Stimulated activated CD8-positive, alpha-beta memory T cell treated with anti-CD3 and anti-CD28 coated beads, Interleukin-2, amount 100 ng/mL, for 48 hours (primary cell): ENCODE data around the gene TPM2.

Experiments used
- DNase-seq, 2 donors: peaks; one replicate each; pipeline ENCODE4 v3.0.0-alpha.2; 2020; ENCODE audit warnings: low read depth in 2 of 2

The TPM2 gene

DNA sequence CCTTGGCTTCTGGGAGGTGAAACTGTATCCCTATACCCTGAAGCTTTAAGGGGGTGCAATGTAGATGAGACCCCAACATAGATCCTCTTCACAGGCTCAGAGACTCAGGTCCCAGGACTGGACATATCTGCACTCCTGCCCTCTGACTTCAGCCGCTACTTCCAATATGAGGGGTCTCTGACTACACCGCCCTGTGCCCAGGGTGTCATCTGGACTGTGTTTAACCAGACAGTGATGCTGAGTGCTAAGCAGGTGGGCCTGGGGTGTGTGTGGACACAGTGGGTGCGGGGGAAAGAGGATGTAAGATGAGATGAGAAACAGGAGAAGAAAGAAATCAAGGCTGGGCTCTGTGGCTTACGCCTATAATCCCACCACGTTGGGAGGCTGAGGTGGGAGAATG, 10.6 kb downstream of the TPM2 start:
- no peak for DNase-seq

DNA sequence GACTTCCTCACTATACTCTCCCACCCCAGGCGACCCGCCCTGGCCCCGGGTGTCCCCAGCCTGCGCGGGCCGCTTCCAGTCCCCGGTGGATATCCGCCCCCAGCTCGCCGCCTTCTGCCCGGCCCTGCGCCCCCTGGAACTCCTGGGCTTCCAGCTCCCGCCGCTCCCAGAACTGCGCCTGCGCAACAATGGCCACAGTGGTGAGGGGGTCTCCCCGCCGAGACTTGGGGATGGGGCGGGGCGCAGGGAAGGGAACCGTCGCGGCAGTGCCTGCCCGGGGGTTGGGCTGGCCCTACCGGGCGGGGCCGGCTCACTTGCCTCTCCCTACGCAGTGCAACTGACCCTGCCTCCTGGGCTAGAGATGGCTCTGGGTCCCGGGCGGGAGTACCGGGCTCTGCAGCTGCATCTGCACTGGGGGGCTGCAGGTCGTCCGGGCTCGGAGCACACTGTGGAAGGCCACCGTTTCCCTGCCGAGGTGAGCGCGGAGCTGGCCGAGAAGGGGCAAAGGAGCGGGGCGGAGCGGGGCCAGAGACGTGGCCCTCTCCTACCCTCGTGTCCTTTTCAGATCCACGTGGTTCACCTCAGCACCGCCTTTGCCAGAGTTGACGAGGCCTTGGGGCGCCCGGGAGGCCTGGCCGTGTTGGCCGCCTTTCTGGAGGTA, 13.9 kb downstream of the TPM2 start:
- DNase-seq, result no peak

DNA sequence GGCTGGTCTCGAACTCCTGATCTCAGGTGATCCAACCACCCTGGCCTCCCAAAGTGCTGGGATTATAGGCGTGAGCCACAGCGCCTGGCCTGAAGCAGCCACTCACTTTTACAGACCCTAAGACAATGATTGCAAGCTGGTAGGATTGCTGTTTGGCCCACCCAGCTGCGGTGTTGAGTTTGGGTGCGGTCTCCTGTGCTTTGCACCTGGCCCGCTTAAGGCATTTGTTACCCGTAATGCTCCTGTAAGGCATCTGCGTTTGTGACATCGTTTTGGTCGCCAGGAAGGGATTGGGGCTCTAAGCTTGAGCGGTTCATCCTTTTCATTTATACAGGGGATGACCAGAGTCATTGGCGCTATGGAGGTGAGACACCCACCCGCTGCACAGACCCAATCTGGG, 14.5 kb downstream of the TPM2 start:
- DNase-seq, result no peak

DNA sequence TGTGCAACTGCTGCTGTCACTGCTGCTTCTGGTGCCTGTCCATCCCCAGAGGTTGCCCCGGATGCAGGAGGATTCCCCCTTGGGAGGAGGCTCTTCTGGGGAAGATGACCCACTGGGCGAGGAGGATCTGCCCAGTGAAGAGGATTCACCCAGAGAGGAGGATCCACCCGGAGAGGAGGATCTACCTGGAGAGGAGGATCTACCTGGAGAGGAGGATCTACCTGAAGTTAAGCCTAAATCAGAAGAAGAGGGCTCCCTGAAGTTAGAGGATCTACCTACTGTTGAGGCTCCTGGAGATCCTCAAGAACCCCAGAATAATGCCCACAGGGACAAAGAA, 15.7 kb downstream of the TPM2 start:
- DNase-seq, result no peak

DNA sequence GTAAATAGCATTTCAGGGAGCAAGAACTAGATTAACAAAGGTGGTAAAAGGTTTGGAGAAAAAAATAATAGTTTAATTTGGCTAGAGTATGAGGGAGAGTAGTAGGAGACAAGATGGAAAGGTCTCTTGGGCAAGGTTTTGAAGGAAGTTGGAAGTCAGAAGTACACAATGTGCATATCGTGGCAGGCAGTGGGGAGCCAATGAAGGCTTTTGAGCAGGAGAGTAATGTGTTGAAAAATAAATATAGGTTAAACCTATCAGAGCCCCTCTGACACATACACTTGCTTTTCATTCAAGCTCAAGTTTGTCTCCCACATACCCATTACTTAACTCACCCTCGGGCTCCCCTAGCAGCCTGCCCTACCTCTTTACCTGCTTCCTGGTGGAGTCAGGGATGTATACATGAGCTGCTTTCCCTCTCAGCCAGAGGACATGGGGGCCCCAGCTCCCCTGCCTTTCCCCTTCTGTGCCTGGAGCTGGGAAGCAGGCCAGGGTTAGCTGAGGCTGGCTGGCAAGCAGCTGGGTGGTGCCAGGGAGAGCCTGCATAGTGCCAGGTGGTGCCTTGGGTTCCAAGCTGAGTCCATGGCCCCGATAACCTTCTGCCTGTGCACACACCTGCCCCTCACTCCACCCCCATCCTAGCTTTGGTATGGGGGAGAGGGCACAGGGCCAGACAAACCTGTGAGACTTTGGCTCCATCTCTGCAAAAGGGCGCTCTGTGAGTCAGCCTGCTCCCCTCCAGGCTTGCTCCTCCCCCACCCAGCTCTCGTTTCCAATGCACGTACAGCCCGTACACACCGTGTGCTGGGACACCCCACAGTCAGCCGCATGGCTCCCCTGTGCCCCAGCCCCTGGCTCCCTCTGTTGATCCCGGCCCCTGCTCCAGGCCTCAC, 16.3 kb downstream of the TPM2 start, which contains the start of gene CA9:
TSS of gene CA9 (plus strand) at position 797 of the 893 bp plus-strand sequence. CDS start at position 829, 32 bp downstream.
- no peak for DNase-seq

DNA sequence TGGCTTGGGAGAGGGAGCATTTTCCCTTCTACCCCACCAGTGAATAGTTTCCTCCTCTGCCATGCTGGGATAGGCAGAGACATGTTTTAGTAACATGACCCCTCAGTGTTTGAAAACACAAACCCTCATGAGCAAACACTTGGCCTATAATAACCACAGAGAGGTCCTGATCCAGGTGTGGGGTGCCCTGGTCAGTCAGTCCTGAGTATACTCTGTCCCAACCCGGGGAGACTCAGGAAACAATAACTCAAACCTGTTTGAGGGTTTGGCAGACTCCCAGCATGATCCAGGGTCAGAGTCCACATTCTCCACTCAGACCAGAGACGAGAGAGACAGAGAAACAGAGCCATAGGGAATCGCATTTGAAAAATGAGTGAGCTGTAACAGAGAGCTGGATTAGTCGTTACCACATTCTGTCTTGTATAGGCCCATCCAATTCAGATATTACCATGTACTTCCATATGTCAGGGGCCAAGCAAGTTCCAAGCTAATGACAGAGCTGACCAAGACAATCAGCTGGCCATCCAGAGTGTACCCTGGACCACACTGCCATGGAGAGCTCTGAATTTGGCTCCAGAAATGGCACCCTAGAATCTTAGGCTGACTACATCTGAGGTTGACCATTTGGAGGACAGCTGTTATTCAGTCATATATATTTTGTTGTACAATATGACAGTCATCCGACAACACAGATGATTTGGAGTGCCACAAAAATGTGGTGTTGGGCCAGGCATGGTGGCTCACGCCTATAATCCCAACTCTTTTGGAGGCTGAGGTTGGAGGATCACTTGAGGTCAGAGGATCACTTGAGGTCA, 20.2 kb downstream of the TPM2 start:
- DNase-seq, result no peak

DNA sequence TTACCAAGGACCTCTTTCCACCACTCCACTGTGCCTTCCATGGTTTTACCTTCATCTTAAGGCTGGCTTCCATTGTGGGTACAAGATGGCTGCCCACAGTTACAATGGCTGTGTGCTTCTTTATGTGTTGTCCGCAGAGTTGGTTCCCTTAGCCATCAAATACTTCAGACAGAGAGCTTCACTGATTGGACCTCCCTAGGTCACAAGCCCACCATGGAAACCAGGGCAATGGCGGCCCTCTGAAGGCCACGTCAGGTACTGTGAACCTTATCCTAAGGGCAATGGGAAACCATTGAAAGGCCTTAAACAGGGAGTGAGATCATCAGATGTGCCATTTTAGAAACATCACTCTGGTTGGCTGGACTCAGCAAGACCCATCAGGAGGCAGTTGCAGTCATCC, 21.8 kb downstream of the TPM2 start:
- no peak for DNase-seq

DNA sequence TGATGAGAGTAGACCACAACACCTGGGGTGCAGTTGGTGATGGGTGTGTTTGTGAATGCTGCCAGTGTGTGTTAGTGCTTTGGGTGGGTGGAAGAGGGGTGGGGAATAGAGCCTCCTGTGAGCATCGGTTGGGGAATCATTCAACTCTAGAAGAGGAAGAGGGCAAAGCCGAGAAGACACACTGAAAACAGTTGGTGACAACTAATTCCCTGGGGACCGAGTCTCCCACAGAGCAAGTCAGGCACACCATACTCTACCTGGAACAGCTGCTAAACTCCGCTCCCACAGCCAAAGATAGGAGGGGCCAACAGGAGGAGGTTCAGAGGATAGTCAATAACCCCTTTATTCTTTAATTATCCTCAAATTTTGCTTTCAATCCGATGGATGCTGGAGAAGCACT, 23.2 kb downstream of the TPM2 start:
- no peak for DNase-seq

DNA sequence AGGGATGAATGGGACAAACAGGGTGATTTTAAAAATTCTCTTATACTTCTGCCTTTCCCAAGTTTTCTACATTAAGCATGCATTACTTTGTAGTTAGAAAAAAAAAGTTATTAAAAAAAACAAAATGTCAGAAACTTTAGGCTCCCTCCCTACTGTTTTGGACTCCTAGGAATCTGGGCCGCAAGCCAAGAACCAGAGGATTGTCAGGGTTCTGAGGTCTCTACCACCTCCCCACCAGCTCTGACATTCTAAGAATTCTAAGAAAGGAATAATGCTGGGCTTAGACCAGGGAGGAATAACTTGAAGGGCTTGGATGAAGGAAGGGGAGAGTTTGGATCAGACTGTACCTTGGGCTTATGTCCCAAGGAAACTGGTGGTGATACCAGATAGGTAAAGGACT, 23.7 kb downstream of the TPM2 start:
- no peak for DNase-seq

DNA sequence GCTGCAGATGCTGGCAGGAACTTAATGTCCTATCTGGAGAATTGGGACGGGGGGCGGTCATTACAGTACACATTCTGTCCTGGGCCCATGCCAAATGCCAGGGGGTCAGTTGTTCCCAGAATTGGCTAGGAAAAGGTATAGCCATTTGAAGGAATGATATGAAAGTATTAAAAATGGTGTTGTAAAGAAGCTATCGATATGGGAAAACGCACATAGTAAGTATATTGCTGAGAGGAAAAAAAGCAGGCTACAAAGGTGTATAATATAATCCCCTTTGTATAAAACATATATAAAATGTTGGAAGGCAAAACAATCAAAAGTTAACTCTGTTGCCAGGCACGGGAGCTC, 24.3 kb downstream of the TPM2 start:
- DNase-seq, result no peak

DNA sequence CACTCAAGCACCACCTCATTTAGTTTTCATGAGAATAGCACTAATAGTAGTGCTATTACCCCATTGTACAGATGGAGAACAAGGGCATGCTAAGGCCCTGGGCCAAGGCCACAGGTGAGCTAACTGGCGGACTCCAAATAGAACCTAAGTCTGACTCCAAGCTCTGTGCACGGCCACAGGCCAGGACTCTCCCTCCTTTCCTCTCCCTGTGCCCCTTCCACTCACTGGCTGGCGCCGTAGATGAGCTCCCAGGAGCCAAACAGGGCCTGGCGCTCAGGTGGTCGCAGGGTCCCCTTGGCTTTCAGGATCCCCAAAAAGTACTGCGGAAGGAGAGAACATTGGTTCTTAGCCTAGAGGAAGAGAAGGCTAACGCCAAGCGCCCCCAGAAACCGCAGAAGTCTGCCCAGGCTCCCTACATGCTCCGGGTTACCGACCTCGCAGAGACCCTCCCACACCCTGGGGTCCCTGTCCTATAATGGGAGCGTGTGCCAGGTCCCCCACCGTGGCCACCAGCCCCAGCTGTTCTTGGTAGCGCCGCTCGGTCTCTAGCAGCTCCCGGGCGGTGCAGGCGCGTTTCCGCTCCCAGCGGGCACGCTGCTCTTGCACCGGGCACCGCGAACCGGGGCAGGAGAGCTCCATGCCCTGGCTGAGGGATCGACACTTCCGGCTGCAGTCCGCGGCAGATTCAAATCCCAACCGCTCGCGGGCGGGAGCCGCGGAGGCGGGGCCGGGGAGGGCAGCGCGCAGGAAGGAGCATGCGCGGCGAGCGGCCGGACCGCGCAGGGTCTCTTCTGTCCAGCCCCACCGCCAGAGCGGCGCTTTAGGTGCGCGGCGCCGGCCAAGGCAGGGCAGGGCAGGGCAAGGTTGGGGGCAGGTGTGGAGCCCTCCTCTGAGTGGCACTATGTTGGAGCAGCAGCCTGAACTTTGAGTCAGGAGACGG, 24.9 kb downstream of the TPM2 start, which contains the start of gene ARHGEF39:
TSS of gene ARHGEF39 (minus strand) at position 665 of the 940 bp plus-strand sequence. CDS start at position 639, 26 bp downstream.
- DNase-seq, result peak; percentile 71 to 74

DNA sequence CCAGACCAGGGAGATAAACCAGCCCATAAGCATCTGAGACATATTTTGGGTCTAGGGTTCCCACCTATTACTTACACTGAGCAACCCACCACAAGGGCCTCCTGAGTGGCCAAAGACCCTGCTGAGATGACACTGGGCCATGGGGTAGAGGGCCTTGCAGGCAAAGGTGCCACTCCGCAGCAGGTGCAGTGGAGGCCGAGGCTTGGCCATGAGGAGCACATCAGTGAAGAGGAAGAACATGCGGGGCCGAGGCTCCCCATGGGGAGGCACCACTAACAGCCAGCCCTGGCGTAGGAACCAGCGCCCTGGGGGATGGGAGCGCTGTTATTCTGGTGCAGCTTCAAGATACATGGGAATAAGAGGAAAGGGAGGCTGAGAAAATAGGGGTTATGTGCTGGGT, 27.3 kb downstream of the TPM2 start:
- DNase-seq, result no peak

DNA sequence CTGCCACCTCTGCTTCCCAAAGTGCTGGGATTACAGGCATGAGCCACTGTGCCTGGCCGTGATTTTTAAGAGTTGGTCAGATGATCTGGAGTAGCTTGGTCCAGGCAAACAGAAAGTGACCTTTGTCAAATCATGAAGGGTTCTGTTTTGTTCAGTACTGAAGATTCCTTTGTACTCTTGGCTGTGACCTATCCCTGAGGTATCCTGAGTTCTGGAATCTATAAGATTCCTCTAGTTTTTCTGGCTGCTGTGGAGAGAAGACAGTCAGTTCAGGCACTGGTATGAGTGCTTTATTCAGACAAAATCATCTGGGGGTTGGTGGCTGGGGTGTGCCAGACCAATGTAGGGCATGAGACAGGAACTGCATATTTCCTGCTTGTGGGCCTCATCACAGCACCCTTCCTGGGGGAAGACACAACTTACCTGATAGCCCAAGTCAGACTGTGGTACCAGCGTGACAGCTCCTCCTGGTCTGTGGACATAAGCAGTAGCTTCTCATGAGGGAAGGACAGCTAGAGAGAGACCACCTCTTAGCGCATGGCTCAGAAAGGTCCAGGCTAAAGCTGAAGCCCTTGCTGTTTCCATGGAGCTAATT, 27.9 kb downstream of the TPM2 start:
- no peak for DNase-seq

DNA sequence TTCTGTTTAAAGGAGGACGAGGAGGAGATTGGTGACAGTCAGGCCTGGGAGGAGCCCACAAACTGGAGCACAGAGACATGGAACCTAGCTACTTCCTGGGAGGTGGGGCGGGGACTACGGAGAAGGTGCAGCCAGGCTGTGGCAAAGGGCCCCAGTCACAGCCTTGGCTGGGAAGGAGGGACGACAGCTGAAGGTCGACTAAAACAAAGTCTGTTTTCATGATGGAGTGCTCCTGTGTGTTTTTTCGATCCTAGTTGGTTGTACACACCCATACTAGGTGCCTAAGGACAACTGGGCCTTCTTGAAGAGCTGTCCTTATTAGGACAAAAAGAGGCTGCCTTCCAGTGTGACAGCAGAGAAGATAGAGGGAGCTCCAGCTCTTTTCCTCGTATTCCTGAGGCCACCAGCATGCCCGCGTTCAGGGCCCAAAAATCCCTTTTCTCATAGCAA, 28.7 kb downstream of the TPM2 start:
- DNase-seq, result no peak

DNA sequence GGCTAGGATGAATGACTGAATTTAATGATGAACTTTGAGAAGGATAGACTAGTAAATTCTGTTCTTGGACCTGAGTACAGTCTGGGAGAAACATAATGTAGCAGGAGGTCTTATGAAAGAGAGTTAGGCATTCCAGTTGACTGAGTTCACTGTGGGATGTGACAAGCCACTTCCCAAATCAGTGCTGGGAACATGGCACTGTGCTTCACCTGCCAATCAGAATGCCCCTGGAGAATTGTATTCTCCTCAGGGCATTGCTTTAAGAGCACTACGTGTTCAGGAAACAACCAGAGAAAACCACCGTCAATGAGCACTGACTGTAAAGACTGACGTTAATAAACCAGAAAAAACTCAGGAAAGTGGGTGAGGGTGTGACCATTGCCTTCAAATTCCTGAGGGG, 30.4 kb downstream of the TPM2 start:
- no peak for DNase-seq

DNA sequence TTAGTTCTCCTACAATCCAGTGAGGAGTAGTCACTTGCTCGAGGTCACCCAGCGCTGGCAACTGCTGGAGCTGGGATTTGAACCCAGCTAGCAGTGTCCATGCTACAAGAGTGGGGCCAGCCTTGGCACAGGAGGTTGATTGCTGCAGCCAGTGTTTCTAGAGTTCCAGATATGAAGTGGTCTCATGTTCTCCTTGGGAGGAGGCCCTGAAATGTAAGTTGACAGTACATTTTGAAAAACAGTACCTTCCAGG, 30.8 kb downstream of the TPM2 start:
- DNase-seq, result no peak

DNA sequence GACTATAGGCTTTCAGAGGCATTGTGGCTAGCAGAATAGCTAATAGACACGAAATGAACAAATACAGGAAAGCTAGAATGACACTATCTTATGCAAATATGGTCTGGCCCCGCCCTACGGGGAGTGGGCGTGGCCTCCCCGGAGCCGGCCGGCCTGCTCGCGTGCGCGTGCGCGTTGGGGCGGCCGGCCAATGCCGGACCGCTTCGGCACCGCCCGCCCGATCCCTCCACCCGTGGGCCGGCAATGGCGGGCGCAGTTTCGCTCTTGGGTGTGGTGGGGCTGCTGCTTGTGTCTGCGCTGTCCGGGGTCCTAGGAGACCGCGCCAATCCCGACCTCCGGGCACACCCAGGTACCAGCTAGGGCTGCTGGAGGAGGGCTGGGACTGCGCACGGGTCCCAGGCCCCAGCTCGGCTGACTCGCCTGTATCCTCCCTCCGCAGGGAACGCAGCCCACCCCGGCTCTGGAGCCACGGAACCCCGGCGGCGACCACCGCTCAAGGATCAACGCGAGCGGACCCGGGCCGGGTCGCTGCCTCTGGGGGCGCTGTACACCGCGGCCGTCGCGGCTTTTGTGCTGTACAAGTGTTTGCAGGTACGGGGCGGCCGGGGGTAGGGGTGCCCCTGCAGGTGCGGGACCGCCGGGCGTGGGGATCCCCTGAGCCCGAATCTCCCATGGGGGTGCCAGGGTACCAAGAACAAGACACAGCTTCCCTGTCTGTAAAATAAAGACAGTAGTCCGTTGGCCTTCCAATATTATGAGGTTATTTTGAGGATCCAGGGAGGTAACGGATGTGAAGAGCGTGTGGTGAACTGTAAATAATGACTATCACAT, 31.4 kb downstream of the TPM2 start, which contains the start of gene CCDC107:
TSS of gene CCDC107 (plus strand) at position 156 of the 831 bp plus-strand sequence. CDS start at position 244, 88 bp downstream.
- peak; percentile 73 to 85 for DNase-seq

DNA sequence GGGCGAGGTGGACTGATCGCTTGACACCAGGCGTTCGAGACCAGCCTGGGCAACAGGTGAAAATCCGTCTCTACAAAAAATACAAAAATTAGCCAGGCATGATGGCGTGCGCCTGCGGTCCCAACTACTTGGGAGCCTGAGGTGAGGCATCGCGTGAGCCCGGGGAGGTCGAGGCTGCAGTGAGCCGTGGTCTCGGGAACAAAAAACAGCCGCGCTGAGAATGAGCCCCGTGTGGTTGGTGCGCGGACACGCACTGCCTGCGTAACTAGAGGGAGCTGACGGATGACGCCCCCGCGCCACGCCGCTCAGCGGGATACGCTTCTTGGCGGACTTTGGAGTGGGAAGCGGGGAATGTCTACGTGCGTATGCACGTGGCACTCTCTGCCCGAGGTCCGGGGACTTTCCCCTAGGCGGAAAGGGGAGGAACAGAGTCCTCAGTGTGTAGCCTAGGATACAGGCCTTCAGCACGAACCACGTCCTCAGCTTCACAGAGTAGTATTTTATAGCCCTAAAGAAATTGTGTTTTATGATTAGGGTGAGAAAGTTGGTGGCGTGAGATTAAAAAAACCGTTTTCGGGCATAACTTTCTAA, 32.1 kb downstream of the TPM2 start, which contains the start of gene RMRP:
TSS of gene RMRP (minus strand) at position 474 of the 591 bp plus-strand sequence.
- peak; percentile 91 to 95 for DNase-seq

DNA sequence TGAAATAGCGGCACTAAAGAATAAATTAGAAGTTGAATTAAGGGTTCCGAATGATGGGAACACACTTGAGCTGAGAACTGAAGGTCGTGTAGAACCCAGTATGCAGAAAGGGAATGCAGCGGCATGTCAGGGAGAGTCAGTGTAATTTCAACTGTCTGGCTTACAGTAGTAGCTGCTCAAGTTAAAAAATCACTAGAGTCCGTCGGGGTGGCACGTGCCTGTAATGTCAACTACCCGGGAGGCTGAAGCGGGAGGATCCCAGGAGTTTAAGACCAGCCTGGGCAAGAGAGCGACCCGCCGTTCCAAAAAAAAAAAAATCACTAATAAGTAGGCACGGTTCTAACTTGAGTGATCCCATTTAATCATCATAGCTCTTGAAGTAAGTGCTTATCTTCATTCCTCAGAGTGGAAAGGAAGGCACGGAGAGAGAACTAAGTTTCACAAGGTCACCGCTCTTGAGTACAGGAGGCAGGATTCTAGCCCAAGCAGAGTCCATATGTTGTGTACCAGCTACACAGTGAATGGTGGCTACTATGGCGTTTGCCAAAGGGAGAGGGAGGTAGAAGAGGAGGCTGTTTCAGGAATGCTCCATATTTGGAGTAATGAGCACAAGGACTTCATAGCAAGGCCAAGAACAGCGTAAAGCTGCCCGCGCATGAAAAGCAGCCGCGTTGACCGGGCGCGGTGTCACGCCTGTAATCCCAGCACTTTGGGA, 32.7 kb downstream of the TPM2 start:
- DNase-seq, result no peak
